Measurements from ENCODE around the gene CENPO.

DNA sequence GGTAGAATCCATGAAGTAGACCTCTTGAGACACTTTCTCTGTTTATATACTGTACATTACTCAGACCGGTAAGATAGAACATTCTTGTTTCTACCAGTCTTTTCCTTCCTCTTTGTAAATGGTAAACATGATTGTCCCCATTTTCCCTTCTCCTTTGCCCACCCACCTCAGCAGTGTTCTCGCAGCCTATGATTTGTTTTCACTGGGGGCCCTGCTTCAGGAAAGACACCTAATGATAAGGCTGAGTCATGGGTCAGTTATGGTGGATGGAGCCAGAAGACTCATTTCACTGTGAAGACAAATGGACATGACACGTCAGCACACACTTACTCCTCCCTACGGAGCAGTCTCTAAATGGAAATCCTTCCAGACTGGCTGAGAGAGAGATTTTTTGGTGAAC, 23.7 kb downstream of the CENPO start:
- no peak for TF ChIP-seq ZNF416 (CRISPR knock-in tag; IDR thresholded peaks at IDR 0.05)
- no peak for TF ChIP-seq CTCF (IDR thresholded peaks at IDR 0.05)
- no peak for TF ChIP-seq GTF2I (CRISPR knock-in tag; conservative IDR thresholded peaks at IDR 0.05)
- TF ChIP-seq ZNF512 (CRISPR knock-in tag; IDR thresholded peaks at IDR 0.05; ENCODE audit: borderline replicate concordance) = no peak
